ENCODE data around the gene ATF7IP2. TPM values are rescaled to one million over a fixed set of nuclear protein-coding genes. Genes with fewer than 3 reads are reported as not detected.

Gene ATF7IP2
- total and polyA plus RNA-seq, 9 of the 15 experiments (the other 6 are each of a cell fraction or from before 2014, with no cell fraction given): 131 to 515 (median 196) TPM

GRCh38 chr16:10362077-10362863 lies 23.6 kb upstream of the ATF7IP2 start (continued):
- peak; percentile 52 for TF ChIP-seq RAD51 (IDR thresholded peaks at IDR 0.05; ENCODE audit: borderline replicate concordance, low read depth)
- peak; percentile 93 for TF ChIP-seq PKNOX1 (IDR thresholded peaks at IDR 0.05)
- TF ChIP-seq, protein P1, sequence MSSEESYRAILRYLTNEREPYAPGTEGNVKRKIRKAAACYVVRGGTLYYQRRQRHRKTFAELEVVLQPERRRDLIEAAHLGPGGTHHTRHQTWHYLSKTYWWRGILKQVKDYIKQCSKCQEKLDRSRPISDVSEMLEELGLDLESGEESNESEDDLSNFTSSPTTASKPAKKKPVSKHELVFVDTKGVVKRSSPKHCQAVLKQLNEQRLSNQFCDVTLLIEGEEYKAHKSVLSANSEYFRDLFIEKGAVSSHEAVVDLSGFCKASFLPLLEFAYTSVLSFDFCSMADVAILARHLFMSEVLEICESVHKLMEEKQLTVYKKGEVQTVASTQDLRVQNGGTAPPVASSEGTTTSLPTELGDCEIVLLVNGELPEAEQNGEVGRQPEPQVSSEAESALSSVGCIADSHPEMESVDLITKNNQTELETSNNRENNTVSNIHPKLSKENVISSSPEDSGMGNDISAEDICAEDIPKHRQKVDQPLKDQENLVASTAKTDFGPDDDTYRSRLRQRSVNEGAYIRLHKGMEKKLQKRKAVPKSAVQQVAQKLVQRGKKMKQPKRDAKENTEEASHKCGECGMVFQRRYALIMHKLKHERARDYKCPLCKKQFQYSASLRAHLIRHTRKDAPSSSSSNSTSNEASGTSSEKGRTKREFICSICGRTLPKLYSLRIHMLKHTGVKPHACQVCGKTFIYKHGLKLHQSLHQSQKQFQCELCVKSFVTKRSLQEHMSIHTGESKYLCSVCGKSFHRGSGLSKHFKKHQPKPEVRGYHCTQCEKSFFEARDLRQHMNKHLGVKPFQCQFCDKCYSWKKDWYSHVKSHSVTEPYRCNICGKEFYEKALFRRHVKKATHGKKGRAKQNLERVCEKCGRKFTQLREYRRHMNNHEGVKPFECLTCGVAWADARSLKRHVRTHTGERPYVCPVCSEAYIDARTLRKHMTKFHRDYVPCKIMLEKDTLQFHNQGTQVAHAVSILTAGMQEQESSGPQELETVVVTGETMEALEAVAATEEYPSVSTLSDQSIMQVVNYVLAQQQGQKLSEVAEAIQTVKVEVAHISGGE (CRISPR knock-in tag; IDR thresholded peaks at IDR 0.05): 0 out of 6 replicates have a peak, but pooled peaks of 1 of the 3 experiments have one; percentile 10
- TF ChIP-seq, protein P2, sequence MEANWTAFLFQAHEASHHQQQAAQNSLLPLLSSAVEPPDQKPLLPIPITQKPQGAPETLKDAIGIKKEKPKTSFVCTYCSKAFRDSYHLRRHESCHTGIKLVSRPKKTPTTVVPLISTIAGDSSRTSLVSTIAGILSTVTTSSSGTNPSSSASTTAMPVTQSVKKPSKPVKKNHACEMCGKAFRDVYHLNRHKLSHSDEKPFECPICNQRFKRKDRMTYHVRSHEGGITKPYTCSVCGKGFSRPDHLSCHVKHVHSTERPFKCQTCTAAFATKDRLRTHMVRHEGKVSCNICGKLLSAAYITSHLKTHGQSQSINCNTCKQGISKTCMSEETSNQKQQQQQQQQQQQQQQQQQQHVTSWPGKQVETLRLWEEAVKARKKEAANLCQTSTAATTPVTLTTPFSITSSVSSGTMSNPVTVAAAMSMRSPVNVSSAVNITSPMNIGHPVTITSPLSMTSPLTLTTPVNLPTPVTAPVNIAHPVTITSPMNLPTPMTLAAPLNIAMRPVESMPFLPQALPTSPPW (CRISPR knock-in tag; IDR thresholded peaks at IDR 0.05): peak; percentile 90
- TF ChIP-seq ZSCAN32 (CRISPR knock-in tag; IDR thresholded peaks at IDR 0.05): no peak
- TF ChIP-seq HOXB6 (CRISPR knock-in tag; IDR thresholded peaks at IDR 0.05; ENCODE audit: borderline replicate concordance): no peak
- TF ChIP-seq MBD2 (IDR thresholded peaks at IDR 0.05; ENCODE audit: borderline replicate concordance, low read depth): peak; percentile 66; the same call in 1 of the 2 replicates
- peak; percentile 70; the same call in 1 of the 2 replicates for TF ChIP-seq POLR2H (tag; IDR thresholded peaks at IDR 0.05; ENCODE audit: low read depth)
- no peak for TF ChIP-seq ZNF785 (CRISPR knock-in tag; IDR thresholded peaks at IDR 0.05)
- no peak for TF ChIP-seq POLR3A (IDR thresholded peaks at IDR 0.05; ENCODE audit: borderline replicate concordance, extremely low read depth, insufficient read depth, insufficient read length)
- TF ChIP-seq, protein P3, sequence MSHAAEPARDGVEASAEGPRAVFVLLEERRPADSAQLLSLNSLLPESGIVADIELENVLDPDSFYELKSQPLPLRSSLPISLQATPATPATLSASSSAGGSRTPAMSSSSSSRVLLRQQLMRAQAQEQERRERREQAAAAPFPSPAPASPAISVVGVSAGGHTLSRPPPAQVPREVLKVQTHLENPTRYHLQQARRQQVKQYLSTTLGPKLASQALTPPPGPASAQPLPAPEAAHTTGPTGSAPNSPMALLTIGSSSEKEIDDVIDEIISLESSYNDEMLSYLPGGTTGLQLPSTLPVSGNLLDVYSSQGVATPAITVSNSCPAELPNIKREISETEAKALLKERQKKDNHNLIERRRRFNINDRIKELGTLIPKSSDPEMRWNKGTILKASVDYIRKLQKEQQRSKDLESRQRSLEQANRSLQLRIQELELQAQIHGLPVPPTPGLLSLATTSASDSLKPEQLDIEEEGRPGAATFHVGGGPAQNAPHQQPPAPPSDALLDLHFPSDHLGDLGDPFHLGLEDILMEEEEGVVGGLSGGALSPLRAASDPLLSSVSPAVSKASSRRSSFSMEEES (CRISPR knock-in tag; IDR thresholded peaks at IDR 0.05): no peak; the same call in 1 of the 2 replicates
- TF ChIP-seq, protein P4, sequence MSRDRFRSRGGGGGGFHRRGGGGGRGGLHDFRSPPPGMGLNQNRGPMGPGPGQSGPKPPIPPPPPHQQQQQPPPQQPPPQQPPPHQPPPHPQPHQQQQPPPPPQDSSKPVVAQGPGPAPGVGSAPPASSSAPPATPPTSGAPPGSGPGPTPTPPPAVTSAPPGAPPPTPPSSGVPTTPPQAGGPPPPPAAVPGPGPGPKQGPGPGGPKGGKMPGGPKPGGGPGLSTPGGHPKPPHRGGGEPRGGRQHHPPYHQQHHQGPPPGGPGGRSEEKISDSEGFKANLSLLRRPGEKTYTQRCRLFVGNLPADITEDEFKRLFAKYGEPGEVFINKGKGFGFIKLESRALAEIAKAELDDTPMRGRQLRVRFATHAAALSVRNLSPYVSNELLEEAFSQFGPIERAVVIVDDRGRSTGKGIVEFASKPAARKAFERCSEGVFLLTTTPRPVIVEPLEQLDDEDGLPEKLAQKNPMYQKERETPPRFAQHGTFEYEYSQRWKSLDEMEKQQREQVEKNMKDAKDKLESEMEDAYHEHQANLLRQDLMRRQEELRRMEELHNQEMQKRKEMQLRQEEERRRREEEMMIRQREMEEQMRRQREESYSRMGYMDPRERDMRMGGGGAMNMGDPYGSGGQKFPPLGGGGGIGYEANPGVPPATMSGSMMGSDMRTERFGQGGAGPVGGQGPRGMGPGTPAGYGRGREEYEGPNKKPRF (IDR thresholded peaks at IDR 0.05; ENCODE audit: low read depth, low read length): no peak
- 0 out of 2 replicates have a peak, but pooled peaks have one; percentile 22 for TF ChIP-seq JUN (IDR thresholded peaks at IDR 0.05; ENCODE audit: borderline replicate concordance, low read depth, low read length)
- no peak for TF ChIP-seq JUN (CRISPR knock-in tag; IDR thresholded peaks at IDR 0.05; ENCODE audit: borderline replicate concordance)
- peak; percentile 94 for TF ChIP-seq TAL1 (IDR thresholded peaks at IDR 0.05)
- TF ChIP-seq STAT5A (IDR thresholded peaks at IDR 0.05; ENCODE audit: borderline replicate concordance, low read length): peak; percentile 90
